ENCODE data around the gene FLOT1. TPM values are rescaled to one million over a fixed set of nuclear protein-coding genes. Genes with fewer than 3 reads are reported as not detected.
A peak's percentile ranks its signal among the peaks of the same experiment; 100 is the strongest.

The FLOT1 gene
- total and polyA plus RNA-seq, 9 of the 15 experiments (the other 6 are each of a cell fraction or from before 2014, with no cell fraction given), result 11.7 to 149 (median 118) TPM

GRCh38 chr6:30767158-30767943, 24.9 kb upstream of the FLOT1 start (continued):
- no peak for TF ChIP-seq ARID3A (IDR thresholded peaks at IDR 0.05; ENCODE audit: borderline replicate concordance, low read depth, low read length)
- TF ChIP-seq FOXK1 (CRISPR knock-in tag; IDR thresholded peaks at IDR 0.05; ENCODE audit: borderline replicate concordance), result peak; percentile 75; the same call in 1 of the 2 replicates
- no peak for TF ChIP-seq DLX4 (CRISPR knock-in tag; IDR thresholded peaks at IDR 0.05)
- peak; percentile 30 for TF ChIP-seq TAF1 (IDR thresholded peaks at IDR 0.05; ENCODE audit: control insufficient read depth, extremely low read depth, insufficient read depth, low read length, severe bottlenecking)
- no peak for TF ChIP-seq KLF10 (CRISPR knock-in tag; IDR thresholded peaks at IDR 0.05)
- TF ChIP-seq IRF1 (CRISPR knock-in tag; IDR thresholded peaks at IDR 0.05; ENCODE audit: borderline replicate concordance), result no peak
- TF ChIP-seq ELK1 (CRISPR knock-in tag; IDR thresholded peaks at IDR 0.05), result no peak
- TF ChIP-seq SIX5 (IDR thresholded peaks at IDR 0.05; ENCODE audit: borderline replicate concordance in 1 of 2, insufficient read depth in 1 of 2, low read depth in 1 of 2, low read length in 2 of 2), result no peak
- TF ChIP-seq ZNF696 (CRISPR knock-in tag; conservative IDR thresholded peaks at IDR 0.05), result no peak
- TF ChIP-seq IRF9 (tag; IDR thresholded peaks at IDR 0.05), result no peak
- no peak for TF ChIP-seq PHF8 (IDR thresholded peaks at IDR 0.05; ENCODE audit: borderline replicate concordance, low read length)
- peak; percentile 68 for TF ChIP-seq TFAP4 (CRISPR knock-in tag; IDR thresholded peaks at IDR 0.05; ENCODE audit: borderline replicate concordance)
- TF ChIP-seq NFE2 (IDR thresholded peaks at IDR 0.05; ENCODE audit: low read depth), result no peak
- 0 out of 4 replicates have a peak, but pooled peaks of 1 of the 2 experiments have one; percentile 49 for TF ChIP-seq ARNT (IDR thresholded peaks at IDR 0.05)
- TF ChIP-seq NCOR1 (IDR thresholded peaks at IDR 0.05), result peak; percentile 79
- TF ChIP-seq ZNF766 (CRISPR knock-in tag; conservative IDR thresholded peaks at IDR 0.05), result peak; percentile 68
- no peak for TF ChIP-seq ATF2 (CRISPR knock-in tag; IDR thresholded peaks at IDR 0.05)
- TF ChIP-seq NFXL1 (CRISPR knock-in tag; IDR thresholded peaks at IDR 0.05), result no peak
- no peak for TF ChIP-seq KAT7 (CRISPR knock-in tag; IDR thresholded peaks at IDR 0.05; ENCODE audit: borderline replicate concordance)
